Muscle layer of colon (tissue), 2 donors: ENCODE data around the gene USP3.
"Not testable (repeated sequence)": the region's sequence is repeated elsewhere in the genome, so short reads cannot be mapped to it uniquely, and the experiment has no call there.

Experiments used
- H3K27ac ChIP-seq: one replicate; pipeline ENCODE4 v1.7.0; 2013; ENCODE audit warnings: low read depth, mild to moderate bottlenecking, low read length, moderate library complexity
- H3K27me3 ChIP-seq, 2 donors: one replicate each; pipeline ENCODE4 v1.7.0; 2013; ENCODE audit warnings: low read length in 2 of 2, mild to moderate bottlenecking in 2 of 2; ENCODE audit not compliant: insufficient read depth in 2 of 2, control insufficient read depth in 1 of 2
- H3K36me3 ChIP-seq: one replicate; pipeline ENCODE4 v1.7.0; 2013; ENCODE audit warnings: mild to moderate bottlenecking, low read length; ENCODE audit not compliant: insufficient read depth
- H3K4me1 ChIP-seq: one replicate; pipeline ENCODE4 v1.7.0; 2013; ENCODE audit warnings: mild to moderate bottlenecking, low read length; ENCODE audit not compliant: insufficient read depth
- H3K4me3 ChIP-seq, 2 donors: one replicate each; pipeline ENCODE4 v1.7.0; 2013; ENCODE audit warnings: low read length in 2 of 2, low read depth in 1 of 2, mild to moderate bottlenecking in 1 of 2, moderate library complexity in 1 of 2
- H3K9ac ChIP-seq: one replicate; pipeline ENCODE4 v1.7.0; 2013; ENCODE audit warnings: low read length
- H3K9me3 ChIP-seq: one replicate; pipeline ENCODE4 v1.7.0; 2013; ENCODE audit warnings: mild to moderate bottlenecking, low read length
- donor health status: abdominal sarcoma.
- donor health status: Adenocarcinoma of cecum.

USP3 gene

GRCh38 chr15:63523306-63523990 is 19.1 kb downstream of the USP3 start:
- H3K9me3 ChIP-seq = no peaks in the 10 kb centered on the region
- no peaks in the 10 kb centered on the region for H3K27me3 ChIP-seq
- H3K9ac ChIP-seq = no peak overlapping the region
- H3K4me3 ChIP-seq = no peak overlapping the region
- no peaks in the 10 kb centered on the region for H3K36me3 ChIP-seq
- peaks cover 60% of the 10 kb centered on the region for H3K4me1 ChIP-seq
- no peak overlapping the region for H3K27ac ChIP-seq

GRCh38 chr15:63524316-63525015 is 20.1 kb downstream of the USP3 start:
- no peaks in the 10 kb centered on the region for H3K9me3 ChIP-seq
- no peaks in the 10 kb centered on the region for H3K36me3 ChIP-seq
- H3K4me3 ChIP-seq = no peak overlapping the region
- no peak overlapping the region for H3K9ac ChIP-seq
- no peaks in the 10 kb centered on the region for H3K27me3 ChIP-seq
- no peak overlapping the region for H3K27ac ChIP-seq
- H3K4me1 ChIP-seq = peaks cover 59% of the 10 kb centered on the region

- no peaks in the 10 kb centered on the region for H3K36me3 ChIP-seq
- H3K4me1 ChIP-seq = peaks cover 44% of the 10 kb centered on the region
- H3K27me3 ChIP-seq = no peaks in the 10 kb centered on the region
- no peak overlapping the region for H3K9ac ChIP-seq
- no peak overlapping the region for H3K4me3 ChIP-seq
- no peaks in the 10 kb centered on the region for H3K9me3 ChIP-seq
- no peak overlapping the region for H3K27ac ChIP-seq
Observed at GRCh38 chr15:63526401-63526800, 22.0 kb downstream of the USP3 start.

GRCh38 chr15:63528138-63528659 is 23.8 kb downstream of the USP3 start:
- Histone ChIP-seq H3K9me3 (no peaks in the 10 kb centered on the region), H3K27me3 (no peaks in the 10 kb centered on the region), H3K4me1 (peaks cover 29% of the 10 kb centered on the region), H3K4me3 (no peak overlapping the region), H3K27ac (no peak overlapping the region), H3K36me3 (no peaks in the 10 kb centered on the region), H3K9ac (no peak overlapping the region)

- H3K27me3 ChIP-seq = no peaks in the 10 kb centered on the region
- H3K4me3 ChIP-seq = no peak overlapping the region
- H3K36me3 ChIP-seq = no peaks in the 10 kb centered on the region
- no peaks in the 10 kb centered on the region for H3K9me3 ChIP-seq
- no peak overlapping the region for H3K9ac ChIP-seq
- H3K27ac ChIP-seq = no peak overlapping the region
- H3K4me1 ChIP-seq = peaks cover 21% of the 10 kb centered on the region
Observed at GRCh38 chr15:63530235-63530634, 25.8 kb downstream of the USP3 start.

- H3K27me3 ChIP-seq = no peaks in the 10 kb centered on the region
- H3K36me3 ChIP-seq = no peaks in the 10 kb centered on the region
- no peak overlapping the region for H3K9ac ChIP-seq
- H3K27ac ChIP-seq = no peak overlapping the region
- no peak overlapping the region for H3K4me3 ChIP-seq
- no peaks in the 10 kb centered on the region for H3K9me3 ChIP-seq
- H3K4me1 ChIP-seq = peaks cover 23% of the 10 kb centered on the region
Observed at GRCh38 chr15:63530752-63531299, 26.4 kb downstream of the USP3 start.

- H3K27ac ChIP-seq = no peak overlapping the region
Observed at GRCh38 chr15:63531586-63531985, 27.2 kb downstream of the USP3 start.

GRCh38 chr15:63532307-63532744 is 27.9 kb downstream of the USP3 start:
- H3K27me3 ChIP-seq = no peaks in the 10 kb centered on the region
- no peak overlapping the region for H3K27ac ChIP-seq
- no peaks in the 10 kb centered on the region for H3K9me3 ChIP-seq
- H3K4me1 ChIP-seq = peaks cover 28% of the 10 kb centered on the region
- H3K36me3 ChIP-seq = no peaks in the 10 kb centered on the region
- H3K9ac ChIP-seq = no peak overlapping the region
- no peak overlapping the region for H3K4me3 ChIP-seq

More at GRCh38 chr15:63531586-63531985, 27.2 kb downstream of the USP3 start:
- no peak overlapping the region for H3K4me3 ChIP-seq
- H3K9me3 ChIP-seq = no peaks in the 10 kb centered on the region
- H3K27me3 ChIP-seq = no peaks in the 10 kb centered on the region
- peaks cover 28% of the 10 kb centered on the region for H3K4me1 ChIP-seq
- no peaks in the 10 kb centered on the region for H3K36me3 ChIP-seq
- H3K9ac ChIP-seq = no peak overlapping the region

GRCh38 chr15:63534888-63535287 is 30.5 kb downstream of the USP3 start:
- not testable (repeated sequence) for H3K27ac ChIP-seq, H3K36me3 ChIP-seq, H3K27me3 ChIP-seq, H3K9me3 ChIP-seq, H3K9ac ChIP-seq, H3K4me3 ChIP-seq
- peaks cover 22% of the 10 kb centered on the region for H3K4me1 ChIP-seq

GRCh38 chr15:63535689-63536088 is 31.3 kb downstream of the USP3 start:
- Histone ChIP-seq H3K4me3 (no peak overlapping the region), H3K9ac (no peak overlapping the region), H3K27ac (no peak overlapping the region), H3K4me1 (peaks cover 24% of the 10 kb centered on the region), H3K36me3 (no peaks in the 10 kb centered on the region), H3K9me3 (no peaks in the 10 kb centered on the region), H3K27me3 (no peaks in the 10 kb centered on the region)

GRCh38 chr15:63538876-63539275 is 34.5 kb downstream of the USP3 start:
- Histone ChIP-seq H3K4me3 (no peak overlapping the region), H3K27ac (no peak overlapping the region), H3K4me1 (peaks cover 22% of the 10 kb centered on the region), H3K27me3 (no peaks in the 10 kb centered on the region), H3K9ac (no peak overlapping the region), H3K9me3 (no peaks in the 10 kb centered on the region), H3K36me3 (no peaks in the 10 kb centered on the region)
